MM.1S (cell line): ENCODE results near the gene ACOX3.
"Not testable (repeated sequence)": the region's sequence is repeated elsewhere in the genome, so short reads cannot be mapped to it uniquely, and the experiment has no call there.

Experiments
- DNase-seq: peaks from one replicate; pipeline ENCODE4 v3.0.0-alpha.2; 2015
- H2AFZ ChIP-seq: fragments of 300-600 bp; sonication (generic); 2 replicates; pipeline ENCODE4 v1.6.0; 2016; ENCODE audit warnings: antibody characterized with exemption, low read length
- H3F3A ChIP-seq: fragments of 300-600 bp; sonication (generic); 2 replicates; pipeline ENCODE4 v1.6.1; 2016; ENCODE audit warnings: mild to moderate bottlenecking, antibody characterized with exemption, low read length, moderate library complexity, mixed read lengths; ENCODE audit not compliant: insufficient read depth
- H3K27ac ChIP-seq: fragments of 300-600 bp; sonication (generic); 2 replicates; pipeline ENCODE4 v1.5.1; 2016; ENCODE audit warnings: mild to moderate bottlenecking, low read length
- H3K27me3 ChIP-seq: fragments of 300-600 bp; sonication (generic); replicated peaks from 2 replicates; pipeline ENCODE4 v1.6.0; 2016; ENCODE audit warnings: low read length; ENCODE audit not compliant: insufficient read depth
- H3K36me3 ChIP-seq: fragments of 300-600 bp; sonication (generic); replicated peaks from 2 replicates; pipeline ENCODE4 v1.6.1; 2016; ENCODE audit warnings: mild to moderate bottlenecking, low read length, mixed read lengths; ENCODE audit not compliant: insufficient read depth
- H3K4me1 ChIP-seq: fragments of 300-600 bp; sonication (generic); 2 replicates; pipeline ENCODE4 v1.6.1; 2016; ENCODE audit warnings: low read length, mixed read lengths
- H3K4me2 ChIP-seq: fragments of 300-600 bp; sonication (generic); 2 replicates; pipeline ENCODE4 v1.6.0; 2016; ENCODE audit warnings: low read depth, low read length
- H3K4me3 ChIP-seq: fragments of 300-600 bp; sonication (generic); 2 replicates; pipeline ENCODE4 v1.5.1; 2016; ENCODE audit warnings: low read length, mixed read lengths
- H3K79me2 ChIP-seq: fragments of 300-600 bp; sonication (generic); 2 replicates; pipeline ENCODE4 v1.6.1; 2016; ENCODE audit warnings: mixed run types, low read length, mixed read lengths
- H3K9ac ChIP-seq: fragments of 300-600 bp; sonication (generic); 2 replicates; pipeline ENCODE4 v1.6.1; 2016; ENCODE audit warnings: low read length, mixed read lengths
- H3K9me2 ChIP-seq: fragments of 300-600 bp; sonication (generic); replicated peaks from 2 replicates; pipeline ENCODE4 v1.6.1; 2016; ENCODE audit warnings: mild to moderate bottlenecking, low read length, mixed read lengths; ENCODE audit not compliant: insufficient read depth
- H3K9me3 ChIP-seq: fragments of 300-600 bp; sonication (generic); replicated peaks from 2 replicates; pipeline ENCODE4 v1.6.1; 2016; ENCODE audit warnings: mild to moderate bottlenecking, low read length, mixed read lengths; ENCODE audit not compliant: insufficient read depth
- H4K20me1 ChIP-seq: fragments of 300-600 bp; sonication (generic); 2 replicates; pipeline ENCODE4 v1.6.1; 2016; ENCODE audit warnings: mild to moderate bottlenecking, low read length, moderate library complexity, mixed read lengths; ENCODE audit not compliant: insufficient read depth
- CTCF ChIP-seq: fragments of 300-600 bp; sonication (generic); IDR thresholded peaks from 2 replicates; pipeline ENCODE4 v1.5.1; 2016; ENCODE audit warnings: antibody characterized with exemption, low read length, mixed read lengths
- EZH2 ChIP-seq: fragments of 300-600 bp; sonication (generic); optimal IDR thresholded peaks from 2 replicates; pipeline ENCODE3; 2017; ENCODE audit warnings: low read depth, mild to moderate bottlenecking, antibody characterized with exemption, low read length, mixed read lengths
- EZH2phosphoT487 ChIP-seq: fragments of 300-600 bp; sonication (generic); IDR thresholded peaks from 2 replicates; pipeline ENCODE4 v1.6.1; 2018; ENCODE audit warnings: antibody characterized with exemption, low read length

Gene ACOX3

GRCh38 chr4:8349664-8350236, 90.8 kb downstream of the ACOX3 start:
- H3F3A ChIP-seq, result no peaks in the 10 kb centered on the region
- H3K36me3 ChIP-seq, result no peaks in the 10 kb centered on the region
- H3K27me3 ChIP-seq, result peaks cover 94% of the 10 kb centered on the region
- H3K4me3 ChIP-seq, result no peak overlapping the region
- no peak overlapping the region for H2AFZ ChIP-seq
- no peak for DNase-seq
- no peaks in the 10 kb centered on the region for H4K20me1 ChIP-seq
- H3K9me3 ChIP-seq, result no peaks in the 10 kb centered on the region
- H3K4me1 ChIP-seq, result no peaks in the 10 kb centered on the region
- H3K9ac ChIP-seq, result no peak overlapping the region
- no peak overlapping the region for H3K27ac ChIP-seq
- H3K4me2 ChIP-seq, result no peak overlapping the region
- no peaks in the 10 kb centered on the region for H3K79me2 ChIP-seq
- TF ChIP-seq EZH2phosphoT487, result no peak
- TF ChIP-seq EZH2, result no peak
- TF ChIP-seq CTCF, result no peak
- no peaks in the 10 kb centered on the region for H3K9me2 ChIP-seq

DNA sequence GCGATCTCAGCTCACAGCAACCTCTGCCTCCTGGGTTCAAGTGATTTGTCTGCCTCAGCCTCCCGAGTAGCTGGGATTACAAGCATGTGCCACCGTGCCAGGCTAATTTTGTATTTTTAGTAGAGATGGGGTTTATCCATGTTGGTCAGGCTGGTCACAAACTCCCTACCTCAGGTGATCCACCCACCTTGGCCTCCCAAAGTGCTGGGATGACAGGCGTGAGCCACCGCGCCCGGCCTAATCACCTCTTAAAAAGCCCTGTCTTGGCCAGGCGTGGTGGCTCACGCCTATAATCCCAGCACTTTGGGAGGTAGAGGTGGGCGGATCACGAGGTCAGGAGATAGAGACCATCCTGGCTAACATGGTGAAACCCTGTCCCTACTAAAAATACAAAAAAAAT, 91.3 kb downstream of the ACOX3 start:
- not testable (repeated sequence) for H3F3A ChIP-seq, H3K4me2 ChIP-seq, H3K4me1 ChIP-seq, H3K9me3 ChIP-seq, H3K27ac ChIP-seq, H3K9me2 ChIP-seq, H4K20me1 ChIP-seq, H3K4me3 ChIP-seq, H3K79me2 ChIP-seq, H3K9ac ChIP-seq, DNase-seq, H2AFZ ChIP-seq, H3K36me3 ChIP-seq
- peaks cover 94% of the 10 kb centered on the region for H3K27me3 ChIP-seq

GRCh38 chr4:8348071-8348470, 92.5 kb downstream of the ACOX3 start:
- Histone ChIP-seq H2AFZ (no peak overlapping the region), H3K4me2 (no peak overlapping the region), H3K27ac (no peak overlapping the region), H3K9ac (no peak overlapping the region), H3F3A (no peaks in the 10 kb centered on the region), H3K36me3 (no peaks in the 10 kb centered on the region), H3K9me2 (no peaks in the 10 kb centered on the region), H3K79me2 (no peaks in the 10 kb centered on the region), H3K9me3 (no peaks in the 10 kb centered on the region), H3K4me3 (no peak overlapping the region), H3K4me1 (no peaks in the 10 kb centered on the region), H3K27me3 (peaks cover 94% of the 10 kb centered on the region), H4K20me1 (no peaks in the 10 kb centered on the region)
- TF ChIP-seq EZH2phosphoT487 (no peak), EZH2 (no peak), CTCF (no peak)
- DNase-seq, result no peak

GRCh38 chr4:8347660-8348059, 92.9 kb downstream of the ACOX3 start:
- no peaks in the 10 kb centered on the region for H3K79me2 ChIP-seq
- no peaks in the 10 kb centered on the region for H3F3A ChIP-seq
- no peak overlapping the region for H3K4me3 ChIP-seq
- no peaks in the 10 kb centered on the region for H3K9me2 ChIP-seq
- H3K27ac ChIP-seq, result no peak overlapping the region
- no peak overlapping the region for H2AFZ ChIP-seq
- H3K4me2 ChIP-seq, result no peak overlapping the region
- H3K36me3 ChIP-seq, result no peaks in the 10 kb centered on the region
- no peaks in the 10 kb centered on the region for H4K20me1 ChIP-seq
- H3K9me3 ChIP-seq, result no peaks in the 10 kb centered on the region
- no peak for DNase-seq
- H3K27me3 ChIP-seq, result peaks cover 94% of the 10 kb centered on the region
- no peak overlapping the region for H3K9ac ChIP-seq
- TF ChIP-seq EZH2phosphoT487 (no peak), CTCF (no peak), EZH2 (no peak)
- no peaks in the 10 kb centered on the region for H3K4me1 ChIP-seq
